NCI-H446 (cell line): Measurements from ENCODE around the gene KRTAP20-1.

Experiments used
- DNase-seq, 2 experiments: peaks; one replicate each; lab custom pipeline; 2025; lab: John Stamatoyannopoulos, UW

KRTAP20-1 gene

GRCh38 chr21:30616125-30616524 lies at the start of gene KRTAP20-1:
KRTAP20-1 (plus strand) TSS chr21:30616425; CDS start chr21:30616455, 30 bp downstream.
- no peak for DNase-seq

GRCh38 chr21:30567617-30568016 lies 48.6 kb upstream of the KRTAP20-1 start:
- no peak for DNase-seq

GRCh38 chr21:30577766-30578165 lies 38.5 kb upstream of the KRTAP20-1 start:
- DNase-seq = no peak

- DNase-seq = peak; percentile 28 to 53
These were observed 36.9 kb upstream of the KRTAP20-1 start for GRCh38 chr21:30579346-30579745.

GRCh38 chr21:30580132-30580531 lies 36.1 kb upstream of the KRTAP20-1 start:
- DNase-seq = peak; percentile 41 to 69

GRCh38 chr21:30582870-30583269 lies 33.4 kb upstream of the KRTAP20-1 start:
- DNase-seq = no peak

- DNase-seq = no peak
These were observed 25.9 kb upstream of the KRTAP20-1 start, which contains the start of gene KRTAP22-2 for GRCh38 chr21:30590297-30590696. KRTAP22-2 (minus strand) TSS chr21:30590397.

GRCh38 chr21:30592140-30592539 lies 24.1 kb upstream of the KRTAP20-1 start, which contains the start of gene KRTAP6-3:
KRTAP6-3 (plus strand) TSS chr21:30592440; CDS start chr21:30592446, 6 bp downstream.
- no peak for DNase-seq

- no peak for DNase-seq
These were observed 17.4 kb upstream of the KRTAP20-1 start, which contains the start of gene KRTAP6-2 for GRCh38 chr21:30598802-30599201. KRTAP6-2 (minus strand) TSS chr21:30598902; CDS start chr21:30598874, 28 bp downstream.

- DNase-seq = no peak
These were observed 15.4 kb upstream of the KRTAP20-1 start, which contains the start of gene KRTAP22-1 for GRCh38 chr21:30600787-30601186. KRTAP22-1 (plus strand) TSS chr21:30601087.

- no peak for DNase-seq
These were observed 10.3 kb upstream of the KRTAP20-1 start for GRCh38 chr21:30605968-30606367.

- no peak for DNase-seq
These were observed 4.1 kb upstream of the KRTAP20-1 start for GRCh38 chr21:30612132-30612531.

- DNase-seq = no peak
These were observed 2.4 kb upstream of the KRTAP20-1 start, which contains the start of gene KRTAP6-1 for GRCh38 chr21:30613836-30614235. KRTAP6-1 (minus strand) TSS chr21:30613930; CDS start chr21:30613904, 26 bp downstream.

- DNase-seq = no peak
These were observed 1.0 kb upstream of the KRTAP20-1 start for GRCh38 chr21:30615199-30615598.

- DNase-seq = no peak
These were observed 3.9 kb downstream of the KRTAP20-1 start for GRCh38 chr21:30620080-30620479.

GRCh38 chr21:30620522-30620921 lies 4.3 kb downstream of the KRTAP20-1 start, which contains the start of gene KRTAP20-4:
KRTAP20-4 (plus strand) TSS chr21:30620627.
- DNase-seq = no peak

GRCh38 chr21:30623362-30623761 lies 7.1 kb downstream of the KRTAP20-1 start:
- DNase-seq = no peak

- no peak for DNase-seq
These were observed 9.4 kb downstream of the KRTAP20-1 start for GRCh38 chr21:30625449-30626165.

GRCh38 chr21:30628109-30628508 lies 11.9 kb downstream of the KRTAP20-1 start:
- DNase-seq = no peak

GRCh38 chr21:30629200-30629599 lies 13.0 kb downstream of the KRTAP20-1 start:
- no peak for DNase-seq

GRCh38 chr21:30634906-30635305 lies 18.7 kb downstream of the KRTAP20-1 start, which contains the start of gene KRTAP20-2:
KRTAP20-2 (plus strand) TSS chr21:30635206; CDS start chr21:30635264, 58 bp downstream.
- no peak for DNase-seq

- no peak for DNase-seq
These were observed 22.5 kb downstream of the KRTAP20-1 start for GRCh38 chr21:30638686-30639085.

- no peak for DNase-seq
These were observed 26.3 kb downstream of the KRTAP20-1 start, which contains the start of gene KRTAP20-3 for GRCh38 chr21:30642564-30642963. KRTAP20-3 (plus strand) TSS chr21:30642864.
